Mesodermal cell (in vitro differentiated cells): Measurements from ENCODE around the gene GALM.
"Not testable (repeated sequence)": the region's sequence is repeated elsewhere in the genome, so short reads cannot be mapped to it uniquely, and the experiment has no call there.

ENCODE experiments used
- H3K27ac ChIP-seq: 2 replicates; pipeline ENCODE4 v1.7.0; 2013; ENCODE audit warnings: mild to moderate bottlenecking, low read depth, low read length, moderate library complexity; ENCODE audit not compliant: severe bottlenecking
- H3K36me3 ChIP-seq: 2 replicates; pipeline ENCODE4 v1.7.1; 2013; ENCODE audit warnings: mild to moderate bottlenecking, low read length, moderate library complexity; ENCODE audit not compliant: control insufficient read depth, insufficient read depth
- H3K4me1 ChIP-seq: one replicate; pipeline ENCODE4 v1.7.1; 2013; ENCODE audit warnings: mild to moderate bottlenecking, low read length; ENCODE audit not compliant: insufficient read depth, control insufficient read depth, poor library complexity, severe bottlenecking
- H3K4me3 ChIP-seq: 2 replicates; pipeline ENCODE4 v1.7.0; 2013; ENCODE audit warnings: low read length, control low read depth, mild to moderate bottlenecking; ENCODE audit not compliant: insufficient read depth, poor library complexity, severe bottlenecking; ENCODE audit errors: extremely low read depth
- H3K9me3 ChIP-seq: 2 replicates; pipeline ENCODE4 v1.7.1; 2013; ENCODE audit warnings: mild to moderate bottlenecking, low read length, moderate library complexity; ENCODE audit not compliant: control insufficient read depth
- WGBS, 2 experiments: methylation state at CpG; one replicate each; pipeline ENCODE4 v1.1.5; 2013; ENCODE audit warnings: missing lambda C conversion rate in 2 of 2; ENCODE audit not compliant: insufficient coverage in 2 of 2; 5-methylcytosine and 5-hydroxymethylcytosine counted together

Gene GALM

DNA sequence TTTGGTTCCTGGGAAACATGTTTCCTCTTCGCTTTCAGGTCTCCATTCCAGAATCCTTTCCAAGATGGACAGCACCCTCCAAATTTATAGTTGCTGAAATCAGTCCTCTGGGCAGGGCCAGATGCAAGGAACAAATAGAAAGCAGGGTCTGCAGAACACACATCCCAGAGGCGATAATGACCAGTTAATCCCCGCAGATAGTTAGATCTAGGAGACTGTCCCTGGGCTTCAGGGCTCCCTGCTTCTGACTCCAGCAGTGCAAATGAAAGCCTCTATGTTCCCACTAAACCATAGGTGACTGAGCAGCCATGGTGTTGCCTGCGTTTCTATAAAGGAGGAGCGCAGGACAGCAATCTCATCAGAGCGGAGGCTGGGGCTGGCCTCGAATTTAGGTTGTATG, 46.5 kb downstream of the GALM start:
- H3K9me3 ChIP-seq, result no peaks in the 10 kb centered on the region
- no peaks in the 10 kb centered on the region for H3K4me1 ChIP-seq
- H3K27ac ChIP-seq, result no peak overlapping the region
- 92% methylated on average over 6 to 7 of the region's 7 CpGs for whole genome bisulfite sequencing, 2 experiments
- no peak overlapping the region for H3K4me3 ChIP-seq
- peaks cover 3% of the 10 kb centered on the region for H3K36me3 ChIP-seq

GRCh38 chr2:38712871-38713270, 47.0 kb downstream of the GALM start:
- WGBS, 2 experiments, result 74 to 84% methylated on average over 2 to 3 of the region's 4 CpGs

GRCh38 chr2:38713338-38713737, 47.4 kb downstream of the GALM start:
- Histone ChIP-seq H3K27ac (no peak overlapping the region), H3K4me1 (no peaks in the 10 kb centered on the region), H3K36me3 (peaks cover 3% of the 10 kb centered on the region), H3K4me3 (no peak overlapping the region), H3K9me3 (no peaks in the 10 kb centered on the region)
- WGBS, 2 experiments, result 87 to 90% methylated on average over 3 of the region's 3 CpGs

More at GRCh38 chr2:38712871-38713270, 47.0 kb downstream of the GALM start:
- H3K27ac ChIP-seq, result no peak overlapping the region
- H3K4me1 ChIP-seq, result no peaks in the 10 kb centered on the region
- no peaks in the 10 kb centered on the region for H3K9me3 ChIP-seq
- H3K4me3 ChIP-seq, result no peak overlapping the region
- H3K36me3 ChIP-seq, result peaks cover 3% of the 10 kb centered on the region

DNA sequence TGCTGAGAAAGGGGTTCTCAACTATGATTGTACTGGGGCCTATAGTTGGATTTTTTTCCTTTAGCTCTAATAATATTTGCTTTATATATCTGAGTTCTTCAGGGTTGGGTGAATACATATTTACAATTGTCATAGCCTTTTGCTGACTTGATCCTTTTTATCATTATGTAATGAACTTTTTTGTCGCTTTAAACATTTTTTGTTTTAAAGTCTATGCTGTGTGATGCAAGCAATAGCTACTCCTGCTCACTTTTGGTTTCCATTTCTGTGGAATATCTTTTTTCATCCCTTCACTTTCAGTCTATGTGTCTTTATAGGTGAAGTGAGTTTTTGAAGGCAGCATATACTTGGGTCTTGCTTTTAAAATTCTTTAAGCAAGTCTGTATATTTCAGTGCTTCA, 49.0 kb downstream of the GALM start:
- H3K4me3 ChIP-seq, H3K27ac ChIP-seq: not testable (repeated sequence)
- WGBS, 2 experiments, result no CpG with 5 or more reads among the region's 1 CpG

GRCh38 chr2:38716185-38716584, 50.3 kb downstream of the GALM start:
- Histone ChIP-seq H3K36me3 (peaks cover 7% of the 10 kb centered on the region), H3K4me1 (no peaks in the 10 kb centered on the region), H3K27ac (no peak overlapping the region), H3K4me3 (no peak overlapping the region), H3K9me3 (no peaks in the 10 kb centered on the region)
- 96% methylated on average over 4 to 5 of the region's 6 CpGs for WGBS, 2 experiments

More for the DNA sequence above, 49.0 kb downstream of the GALM start:
- not testable (repeated sequence) for H3K4me1 ChIP-seq, H3K9me3 ChIP-seq, H3K36me3 ChIP-seq

DNA sequence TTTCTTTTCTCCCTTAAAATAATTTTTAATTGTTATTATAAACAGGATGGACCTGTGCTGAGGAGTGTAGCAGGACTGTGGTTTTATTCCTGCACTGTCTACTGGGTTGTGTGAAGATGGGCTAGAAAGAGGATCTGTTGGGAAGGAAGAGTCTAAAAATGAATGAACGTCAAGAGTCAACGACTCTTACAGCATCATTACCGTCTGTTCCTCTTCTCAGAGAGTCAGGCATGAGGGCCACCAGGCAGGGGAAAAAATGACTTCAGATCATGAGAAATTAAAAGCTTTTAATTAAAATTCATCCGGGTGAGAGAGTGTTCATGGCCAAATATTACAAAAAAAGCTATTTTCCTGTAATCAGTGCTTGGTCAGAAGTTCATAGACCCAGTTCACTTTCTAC, 52.7 kb downstream of the GALM start:
- no peak overlapping the region for H3K27ac ChIP-seq
- no peaks in the 10 kb centered on the region for H3K9me3 ChIP-seq
- peaks cover 6% of the 10 kb centered on the region for H3K36me3 ChIP-seq
- no peak overlapping the region for H3K4me3 ChIP-seq
- no peaks in the 10 kb centered on the region for H3K4me1 ChIP-seq
- WGBS, 2 experiments, result 100% methylated on average over 1 to 2 of the region's 4 CpGs

GRCh38 chr2:38719706-38720105, 53.8 kb downstream of the GALM start:
- WGBS, 2 experiments, result 89 to 90% methylated on average over 7 to 8 of the region's 12 CpGs
- H3K27ac ChIP-seq, result no peak overlapping the region
- no peak overlapping the region for H3K4me3 ChIP-seq
- H3K9me3 ChIP-seq, result no peaks in the 10 kb centered on the region
- no peaks in the 10 kb centered on the region for H3K4me1 ChIP-seq
- peaks cover 4% of the 10 kb centered on the region for H3K36me3 ChIP-seq

GRCh38 chr2:38720613-38721241, 54.8 kb downstream of the GALM start:
- no peaks in the 10 kb centered on the region for H3K9me3 ChIP-seq
- no peak overlapping the region for H3K4me3 ChIP-seq
- peaks cover 4% of the 10 kb centered on the region for H3K36me3 ChIP-seq
- no peaks in the 10 kb centered on the region for H3K4me1 ChIP-seq
- no peak overlapping the region for H3K27ac ChIP-seq
- 100% methylated on average over 2 to 4 of the region's 4 CpGs for WGBS, 2 experiments

DNA sequence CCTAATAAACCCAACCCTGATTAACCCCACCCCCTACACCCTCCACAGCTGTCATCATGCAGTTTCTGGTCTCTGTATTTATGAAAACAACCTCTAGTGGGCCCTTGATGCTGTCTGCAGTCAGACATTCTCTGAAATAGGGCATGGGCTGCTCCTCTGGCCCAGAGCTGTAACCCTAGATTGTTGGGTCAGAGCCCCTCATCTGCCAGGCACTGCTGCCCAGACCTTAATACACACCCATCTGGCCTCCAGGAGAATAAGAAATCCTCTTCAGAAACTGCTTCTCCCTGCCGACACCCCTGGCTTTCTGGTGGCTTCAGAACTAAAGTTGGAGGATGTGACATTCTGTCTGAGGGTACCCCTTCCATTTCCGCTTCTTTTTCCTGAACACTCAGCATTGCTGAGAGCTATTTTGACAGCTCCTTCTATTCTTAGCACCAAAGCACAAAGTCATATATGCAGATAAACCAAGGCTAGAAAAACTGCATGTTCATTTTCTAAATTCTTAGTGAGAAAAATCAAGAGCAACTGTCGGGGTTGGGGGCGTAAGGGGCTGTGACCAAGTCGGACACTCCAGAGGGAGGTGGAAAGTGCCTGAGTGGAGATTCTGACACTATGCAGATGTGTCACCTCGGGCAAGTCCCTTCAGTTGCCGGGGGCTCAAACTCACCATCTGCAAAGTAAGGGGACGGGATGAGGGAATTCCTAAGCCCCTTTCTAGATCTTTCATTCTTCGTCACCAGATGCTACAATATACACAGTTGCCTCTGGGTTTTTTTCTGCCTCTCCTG, 56.6 kb downstream of the GALM start:
- Histone ChIP-seq H3K27ac (no peak overlapping the region), H3K9me3 (no peaks in the 10 kb centered on the region), H3K36me3 (peaks cover 4% of the 10 kb centered on the region), H3K4me1 (no peaks in the 10 kb centered on the region), H3K4me3 (no peak overlapping the region)
- WGBS, 2 experiments, result 86 to 91% methylated on average over 7 to 8 of the region's 9 CpGs

DNA sequence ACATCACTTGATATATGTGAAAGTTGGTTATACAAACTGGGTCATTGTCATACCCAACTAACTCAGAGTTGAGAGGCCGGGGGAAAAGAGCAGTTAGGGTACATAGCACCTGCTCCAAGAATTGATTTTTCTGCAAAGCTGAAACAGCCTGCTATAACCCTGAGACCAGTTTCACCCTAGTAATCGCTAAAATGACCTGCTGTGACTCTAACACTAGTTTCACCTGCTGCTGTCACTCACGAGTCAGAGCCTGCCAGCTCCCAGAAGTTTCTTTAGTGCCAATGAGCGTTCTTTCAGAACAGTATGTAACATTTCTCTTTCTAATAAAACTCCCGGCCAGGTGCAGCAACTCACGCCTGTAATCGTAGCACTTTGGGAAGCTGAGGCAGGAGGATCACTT, 57.3 kb downstream of the GALM start:
- H3K9me3 ChIP-seq, result no peaks in the 10 kb centered on the region
- no peak overlapping the region for H3K27ac ChIP-seq
- 87 to 96% methylated on average over 5 to 6 of the region's 7 CpGs for WGBS, 2 experiments
- H3K4me1 ChIP-seq, result no peaks in the 10 kb centered on the region
- peaks cover 4% of the 10 kb centered on the region for H3K36me3 ChIP-seq
- H3K4me3 ChIP-seq, result no peak overlapping the region

DNA sequence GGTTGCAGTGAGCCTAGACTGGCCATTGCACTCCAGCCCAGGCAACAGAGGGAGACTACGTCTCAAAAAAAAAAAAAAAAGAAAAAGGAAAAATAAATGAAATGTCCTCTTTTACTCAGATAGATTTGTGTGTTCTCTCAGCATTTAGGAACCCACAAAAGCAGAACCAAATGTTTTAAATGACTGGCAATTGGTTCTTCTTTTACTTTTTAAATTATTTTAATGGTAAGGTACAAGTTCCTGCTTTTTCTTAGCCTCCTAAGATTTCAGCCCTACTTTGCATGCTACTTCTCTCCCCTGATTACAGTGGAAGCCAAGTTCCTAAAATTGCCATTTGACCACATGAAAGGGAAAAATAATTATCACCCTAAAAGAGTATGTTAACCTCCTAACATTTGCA, 61.7 kb downstream of the GALM start:
- no peaks in the 10 kb centered on the region for H3K4me1 ChIP-seq
- peaks cover 23% of the 10 kb centered on the region for H3K36me3 ChIP-seq
- H3K27ac ChIP-seq, result no peak overlapping the region
- no CpG with 5 or more reads among the region's 1 CpG for WGBS, 2 experiments
- H3K4me3 ChIP-seq, result no peak overlapping the region
- no peaks in the 10 kb centered on the region for H3K9me3 ChIP-seq
